GM23338 (cell line): ENCODE measurements around the gene HCAR1.
"Not testable (repeated sequence)": the region's sequence is repeated elsewhere in the genome, so short reads cannot be mapped to it uniquely, and the experiment has no call there.

Source experiments
- EZH2 ChIP-seq: fragments of 200-600 bp; sonication (generic); IDR thresholded peaks from one replicate; pipeline ENCODE4 v1.8.0; 2017; ENCODE audit warnings: antibody characterized with exemption, mild to moderate bottlenecking, low read depth; ENCODE audit not compliant: unreplicated experiment
- EZH2phosphoT487 ChIP-seq: fragments of 200-600 bp; sonication (generic); IDR thresholded peaks from one replicate; pipeline ENCODE4 v1.8.1; 2018; ENCODE audit warnings: antibody characterized with exemption; ENCODE audit not compliant: unreplicated experiment
- JUNB ChIP-seq: IDR thresholded peaks from one replicate; pipeline ENCODE4 v1.6.1; 2016; ENCODE audit warnings: antibody characterized with exemption; ENCODE audit not compliant: unreplicated experiment
- TF ChIP-seq, protein P1 (sequence below), 2 experiments: fragments of 200-600 bp in 1 of 2; sonication (generic) in 1 of 2; conservative IDR thresholded peaks; 2 replicates each; pipeline versions ENCODE4 v1.5.1 to v1.6.1; 2016 to 2017; ENCODE audit warnings: antibody characterized with exemption in 2 of 2, low read depth in 2 of 2, mild to moderate bottlenecking in 2 of 2, moderate library complexity in 1 of 2
- TF ChIP-seq, protein P2 (sequence below): IDR thresholded peaks from one replicate; pipeline ENCODE4 v1.6.1; 2018; ENCODE audit warnings: antibody characterized with exemption; ENCODE audit not compliant: unreplicated experiment

DNA sequence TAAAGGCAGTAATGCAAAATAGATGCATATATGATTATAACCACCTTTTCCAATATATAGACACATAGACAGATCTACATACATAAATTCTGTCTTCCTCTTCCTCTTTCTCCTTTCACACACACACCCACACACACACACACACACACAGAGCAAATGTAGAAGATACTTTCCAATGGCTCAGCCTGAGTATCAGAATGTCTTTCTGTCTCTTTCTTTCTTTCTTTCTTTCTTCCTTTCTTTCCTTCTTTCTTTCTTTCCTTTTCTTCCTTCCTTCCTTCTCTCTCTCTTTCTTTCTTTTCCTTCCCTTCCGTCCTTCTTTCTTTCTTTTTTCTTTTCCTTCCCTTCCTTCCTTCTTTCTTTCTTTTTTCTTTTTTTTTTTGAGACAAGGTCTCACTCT is 19.4 kb downstream of the HCAR1 start:
- TF ChIP-seq, protein P1, sequence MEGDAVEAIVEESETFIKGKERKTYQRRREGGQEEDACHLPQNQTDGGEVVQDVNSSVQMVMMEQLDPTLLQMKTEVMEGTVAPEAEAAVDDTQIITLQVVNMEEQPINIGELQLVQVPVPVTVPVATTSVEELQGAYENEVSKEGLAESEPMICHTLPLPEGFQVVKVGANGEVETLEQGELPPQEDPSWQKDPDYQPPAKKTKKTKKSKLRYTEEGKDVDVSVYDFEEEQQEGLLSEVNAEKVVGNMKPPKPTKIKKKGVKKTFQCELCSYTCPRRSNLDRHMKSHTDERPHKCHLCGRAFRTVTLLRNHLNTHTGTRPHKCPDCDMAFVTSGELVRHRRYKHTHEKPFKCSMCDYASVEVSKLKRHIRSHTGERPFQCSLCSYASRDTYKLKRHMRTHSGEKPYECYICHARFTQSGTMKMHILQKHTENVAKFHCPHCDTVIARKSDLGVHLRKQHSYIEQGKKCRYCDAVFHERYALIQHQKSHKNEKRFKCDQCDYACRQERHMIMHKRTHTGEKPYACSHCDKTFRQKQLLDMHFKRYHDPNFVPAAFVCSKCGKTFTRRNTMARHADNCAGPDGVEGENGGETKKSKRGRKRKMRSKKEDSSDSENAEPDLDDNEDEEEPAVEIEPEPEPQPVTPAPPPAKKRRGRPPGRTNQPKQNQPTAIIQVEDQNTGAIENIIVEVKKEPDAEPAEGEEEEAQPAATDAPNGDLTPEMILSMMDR (conservative IDR thresholded peaks at IDR 0.05; ENCODE audit: low read depth in 2 of 2), result not testable (repeated sequence)
- TF ChIP-seq EZH2, EZH2phosphoT487, JUNB: not testable (repeated sequence)
- TF ChIP-seq, protein P2, sequence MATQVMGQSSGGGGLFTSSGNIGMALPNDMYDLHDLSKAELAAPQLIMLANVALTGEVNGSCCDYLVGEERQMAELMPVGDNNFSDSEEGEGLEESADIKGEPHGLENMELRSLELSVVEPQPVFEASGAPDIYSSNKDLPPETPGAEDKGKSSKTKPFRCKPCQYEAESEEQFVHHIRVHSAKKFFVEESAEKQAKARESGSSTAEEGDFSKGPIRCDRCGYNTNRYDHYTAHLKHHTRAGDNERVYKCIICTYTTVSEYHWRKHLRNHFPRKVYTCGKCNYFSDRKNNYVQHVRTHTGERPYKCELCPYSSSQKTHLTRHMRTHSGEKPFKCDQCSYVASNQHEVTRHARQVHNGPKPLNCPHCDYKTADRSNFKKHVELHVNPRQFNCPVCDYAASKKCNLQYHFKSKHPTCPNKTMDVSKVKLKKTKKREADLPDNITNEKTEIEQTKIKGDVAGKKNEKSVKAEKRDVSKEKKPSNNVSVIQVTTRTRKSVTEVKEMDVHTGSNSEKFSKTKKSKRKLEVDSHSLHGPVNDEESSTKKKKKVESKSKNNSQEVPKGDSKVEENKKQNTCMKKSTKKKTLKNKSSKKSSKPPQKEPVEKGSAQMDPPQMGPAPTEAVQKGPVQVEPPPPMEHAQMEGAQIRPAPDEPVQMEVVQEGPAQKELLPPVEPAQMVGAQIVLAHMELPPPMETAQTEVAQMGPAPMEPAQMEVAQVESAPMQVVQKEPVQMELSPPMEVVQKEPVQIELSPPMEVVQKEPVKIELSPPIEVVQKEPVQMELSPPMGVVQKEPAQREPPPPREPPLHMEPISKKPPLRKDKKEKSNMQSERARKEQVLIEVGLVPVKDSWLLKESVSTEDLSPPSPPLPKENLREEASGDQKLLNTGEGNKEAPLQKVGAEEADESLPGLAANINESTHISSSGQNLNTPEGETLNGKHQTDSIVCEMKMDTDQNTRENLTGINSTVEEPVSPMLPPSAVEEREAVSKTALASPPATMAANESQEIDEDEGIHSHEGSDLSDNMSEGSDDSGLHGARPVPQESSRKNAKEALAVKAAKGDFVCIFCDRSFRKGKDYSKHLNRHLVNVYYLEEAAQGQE, result not testable (repeated sequence)
